Measurements from ENCODE around the gene TEKT1.

The TEKT1 gene

GRCh38 chr17:6793748-6794493 is 37.6 kb downstream of the TEKT1 start:
- TF ChIP-seq, protein P1, sequence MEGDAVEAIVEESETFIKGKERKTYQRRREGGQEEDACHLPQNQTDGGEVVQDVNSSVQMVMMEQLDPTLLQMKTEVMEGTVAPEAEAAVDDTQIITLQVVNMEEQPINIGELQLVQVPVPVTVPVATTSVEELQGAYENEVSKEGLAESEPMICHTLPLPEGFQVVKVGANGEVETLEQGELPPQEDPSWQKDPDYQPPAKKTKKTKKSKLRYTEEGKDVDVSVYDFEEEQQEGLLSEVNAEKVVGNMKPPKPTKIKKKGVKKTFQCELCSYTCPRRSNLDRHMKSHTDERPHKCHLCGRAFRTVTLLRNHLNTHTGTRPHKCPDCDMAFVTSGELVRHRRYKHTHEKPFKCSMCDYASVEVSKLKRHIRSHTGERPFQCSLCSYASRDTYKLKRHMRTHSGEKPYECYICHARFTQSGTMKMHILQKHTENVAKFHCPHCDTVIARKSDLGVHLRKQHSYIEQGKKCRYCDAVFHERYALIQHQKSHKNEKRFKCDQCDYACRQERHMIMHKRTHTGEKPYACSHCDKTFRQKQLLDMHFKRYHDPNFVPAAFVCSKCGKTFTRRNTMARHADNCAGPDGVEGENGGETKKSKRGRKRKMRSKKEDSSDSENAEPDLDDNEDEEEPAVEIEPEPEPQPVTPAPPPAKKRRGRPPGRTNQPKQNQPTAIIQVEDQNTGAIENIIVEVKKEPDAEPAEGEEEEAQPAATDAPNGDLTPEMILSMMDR (conservative IDR thresholded peaks at IDR 0.05; ENCODE audit: low read length) = no peak
- H3K4me3 ChIP-seq (ENCODE audit: low read length) = no peak overlapping the region
- DNase-seq (ENCODE audit: low read depth) = no peak

DNA sequence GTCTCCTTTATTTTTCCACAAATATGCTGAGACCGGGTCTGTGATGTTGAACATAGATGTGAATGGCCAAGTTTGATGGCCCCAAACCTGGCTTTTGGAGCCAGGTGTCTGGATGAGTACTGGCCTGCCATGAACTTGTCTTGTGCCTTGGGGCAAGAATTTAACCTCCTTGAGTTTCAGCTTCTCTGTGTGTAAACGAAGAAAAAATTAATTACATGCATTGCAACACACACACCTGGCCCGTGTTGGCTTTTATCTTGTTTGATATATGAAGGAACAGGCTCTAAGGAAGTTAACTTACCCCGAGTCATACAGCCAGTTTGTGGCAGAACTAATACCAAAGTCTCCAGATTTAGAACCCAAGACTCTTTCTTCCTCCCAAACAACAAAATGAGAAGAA is 42.4 kb downstream of the TEKT1 start:
- no peak for DNase-seq (ENCODE audit: low read depth)
- TF ChIP-seq, protein P1 (conservative IDR thresholded peaks at IDR 0.05; ENCODE audit: low read length) = no peak
- H3K4me3 ChIP-seq (ENCODE audit: low read length) = no peak overlapping the region

DNA sequence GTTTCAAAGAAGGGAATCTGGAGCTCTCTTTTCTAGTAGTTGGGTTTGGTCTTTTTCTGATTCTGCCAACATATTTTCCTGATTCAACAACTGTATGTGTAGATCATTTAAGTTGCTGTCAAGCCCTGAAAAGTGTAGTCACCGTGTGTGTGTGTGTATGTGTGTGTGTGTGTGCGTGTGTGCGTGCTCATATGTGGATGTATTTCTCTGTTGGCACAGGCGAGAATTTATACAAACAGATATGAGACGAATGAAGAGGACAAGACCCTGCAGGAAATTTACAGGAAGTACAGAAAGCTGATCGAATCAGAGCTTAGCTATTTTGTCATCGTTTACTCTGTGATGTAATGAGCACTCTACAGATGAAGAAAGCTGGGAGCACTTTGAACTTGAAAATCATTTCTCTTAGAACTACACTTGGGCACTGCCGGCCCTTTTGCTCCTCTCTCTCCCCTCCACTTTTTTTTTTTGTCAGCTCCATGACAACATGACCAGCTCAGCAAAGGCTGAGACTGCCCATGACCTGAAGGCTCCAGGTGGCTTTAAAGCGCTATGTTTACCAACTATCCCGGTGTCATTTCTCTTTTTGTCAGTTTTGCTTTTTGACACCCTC is 44.3 kb downstream of the TEKT1 start:
- DNase-seq (ENCODE audit: low read depth) = no peak
- TF ChIP-seq, protein P1 (conservative IDR thresholded peaks at IDR 0.05; ENCODE audit: low read length) = no peak
- no peak overlapping the region for H3K4me3 ChIP-seq (ENCODE audit: low read length)

DNA sequence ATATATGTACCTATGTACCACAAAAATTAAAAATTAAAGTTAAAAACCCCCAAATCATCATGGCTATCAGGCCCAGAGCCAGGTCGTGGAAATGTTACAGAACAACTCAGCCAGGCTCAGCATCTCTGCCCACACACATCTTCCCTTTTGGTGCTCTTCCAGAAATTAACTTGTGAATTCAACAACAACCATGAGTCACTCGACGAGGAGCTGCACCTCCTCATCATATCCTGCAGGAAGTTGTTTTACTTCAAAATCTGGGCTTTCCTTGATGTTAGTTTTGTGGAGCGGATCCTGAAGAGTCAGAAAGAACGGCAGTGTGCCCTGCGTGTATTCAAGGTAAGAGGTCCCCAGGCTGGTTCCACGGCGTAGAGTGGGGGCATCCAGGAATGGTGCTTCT is 44.9 kb downstream of the TEKT1 start:
- TF ChIP-seq, protein P1 (conservative IDR thresholded peaks at IDR 0.05; ENCODE audit: low read length) = no peak
- DNase-seq (ENCODE audit: low read depth) = peak; percentile 77
- H3K4me3 ChIP-seq (ENCODE audit: low read length) = no peak overlapping the region

DNA sequence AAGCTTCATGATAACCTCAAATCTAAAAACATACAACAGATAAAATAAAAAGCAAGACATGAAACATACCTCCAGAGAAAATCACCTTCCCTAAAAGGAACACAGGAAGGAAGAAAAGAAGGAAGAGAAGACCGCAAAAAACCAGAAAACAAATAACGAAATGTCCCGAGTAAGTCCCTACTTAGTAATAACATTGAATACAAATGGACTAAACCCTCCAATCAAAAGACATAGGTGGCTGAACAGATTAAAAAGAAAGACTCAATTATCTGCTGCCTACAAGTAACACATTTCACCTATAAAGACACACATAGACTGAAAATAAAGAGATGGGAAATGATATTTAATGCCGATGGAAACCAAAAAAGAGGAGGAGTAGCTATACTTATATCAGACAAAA is 49.3 kb downstream of the TEKT1 start:
- TF ChIP-seq, protein P1 (conservative IDR thresholded peaks at IDR 0.05; ENCODE audit: low read length) = no peak
- DNase-seq (ENCODE audit: low read depth) = no peak
- no peak overlapping the region for H3K4me3 ChIP-seq (ENCODE audit: low read length)

DNA sequence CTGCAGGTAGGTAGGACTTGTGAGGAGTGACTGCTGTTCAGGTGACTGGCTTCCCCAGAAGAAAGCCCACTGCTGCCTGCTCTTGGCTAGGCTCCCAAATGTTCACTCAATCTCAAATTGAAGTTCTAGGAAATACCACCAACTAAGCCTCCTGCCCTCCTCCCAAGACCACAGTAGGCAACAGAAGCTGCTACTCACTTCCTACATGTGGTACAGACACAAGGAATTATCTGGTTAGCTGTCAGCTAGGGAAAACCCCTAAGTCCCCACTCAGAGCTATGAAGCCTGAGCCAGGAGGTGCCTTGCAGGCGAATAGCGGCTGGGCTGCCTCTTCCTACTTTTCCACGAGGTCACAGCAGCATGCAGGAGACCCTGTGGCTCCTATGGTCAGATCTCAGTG is 50.6 kb downstream of the TEKT1 start:
- H3K4me3 ChIP-seq (ENCODE audit: low read length) = no peak overlapping the region
- TF ChIP-seq, protein P1 (conservative IDR thresholded peaks at IDR 0.05; ENCODE audit: low read length) = no peak
- DNase-seq (ENCODE audit: low read depth) = no peak

- TF ChIP-seq, protein P1 (conservative IDR thresholded peaks at IDR 0.05; ENCODE audit: low read length) = no peak
- DNase-seq (ENCODE audit: low read depth) = no peak
- H3K4me3 ChIP-seq (ENCODE audit: low read length) = no peak overlapping the region
These were observed 51.5 kb downstream of the TEKT1 start for GRCh38 chr17:6780001-6780400.

Data from AG10803 (cell line).